ENCODE results near the gene TMCC3.
"Not testable (repeated sequence)": the region's sequence is repeated elsewhere in the genome, so short reads cannot be mapped to it uniquely, and the experiment has no call there.

Gene TMCC3

GRCh38 chr12:94596596-94596995 lies 53.8 kb downstream of the TMCC3 start:
- DNase-seq, result no peak

DNA sequence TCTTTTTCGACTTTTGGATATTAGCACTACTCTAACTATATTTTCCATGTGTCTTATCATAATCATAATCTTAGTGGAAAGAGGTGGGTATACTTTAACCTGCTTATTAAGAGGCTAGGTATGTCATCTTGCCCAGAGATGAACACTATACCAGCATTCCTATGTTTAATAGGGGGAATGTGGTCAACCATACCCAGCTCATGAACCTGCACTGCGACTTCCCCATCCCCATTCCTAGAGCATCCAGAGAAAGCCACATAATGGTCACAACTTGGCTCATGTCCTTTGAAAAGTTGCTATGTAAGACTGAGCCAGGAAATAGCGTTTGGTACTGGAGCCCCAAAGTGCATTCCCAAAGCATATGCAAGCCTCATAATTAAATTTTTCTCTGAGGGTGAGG lies 55.2 kb downstream of the TMCC3 start:
- DNase-seq, result no peak

DNA sequence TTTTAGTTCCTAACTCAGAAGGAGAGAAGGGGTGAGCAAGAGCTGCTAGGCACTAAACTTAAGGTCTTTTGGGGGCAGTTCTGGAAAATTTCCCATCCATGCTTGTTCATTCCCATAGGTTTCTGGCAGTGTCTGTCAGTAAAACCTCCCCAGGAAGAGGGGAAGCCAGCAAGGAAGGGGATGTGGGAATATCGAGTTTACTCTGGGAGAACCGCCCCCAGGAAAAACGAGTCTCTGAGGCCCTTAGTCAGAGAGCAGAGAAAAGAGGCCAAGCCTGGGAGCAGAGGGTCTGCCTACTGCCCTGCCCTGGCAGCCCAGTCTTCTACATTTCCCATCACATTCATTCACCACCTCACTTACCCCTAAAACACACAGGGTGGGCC lies 55.9 kb downstream of the TMCC3 start:
- DNase-seq, result no peak

DNA sequence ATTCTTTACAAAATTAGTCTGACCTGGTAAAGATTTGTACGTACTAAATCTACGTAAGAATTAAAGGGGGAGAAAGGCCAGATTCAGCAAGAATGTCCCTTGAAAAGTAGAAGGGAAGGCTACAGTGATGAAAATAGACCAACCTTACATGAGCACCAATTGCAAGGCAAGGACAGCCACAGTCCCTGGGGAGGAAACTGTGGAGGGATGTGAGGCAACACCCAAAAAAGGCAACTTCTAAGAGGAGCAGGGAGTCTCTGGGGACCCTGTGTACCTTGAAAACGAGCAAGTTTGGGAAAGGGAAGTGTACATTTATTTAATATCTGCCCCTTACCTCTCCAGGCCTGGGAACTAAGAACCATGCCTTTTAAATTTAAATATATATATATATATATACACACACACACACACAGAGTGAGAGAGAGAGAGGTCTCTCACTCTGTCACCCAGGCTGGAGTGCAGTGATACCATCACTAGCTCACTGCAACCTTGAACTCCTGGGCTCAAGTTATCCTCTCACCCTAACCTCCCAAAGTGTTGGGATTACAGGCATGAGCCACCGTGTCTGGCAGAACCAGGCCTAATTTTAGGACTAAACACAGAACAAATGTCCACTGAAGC lies 56.4 kb downstream of the TMCC3 start:
- DNase-seq, result no peak

DNA sequence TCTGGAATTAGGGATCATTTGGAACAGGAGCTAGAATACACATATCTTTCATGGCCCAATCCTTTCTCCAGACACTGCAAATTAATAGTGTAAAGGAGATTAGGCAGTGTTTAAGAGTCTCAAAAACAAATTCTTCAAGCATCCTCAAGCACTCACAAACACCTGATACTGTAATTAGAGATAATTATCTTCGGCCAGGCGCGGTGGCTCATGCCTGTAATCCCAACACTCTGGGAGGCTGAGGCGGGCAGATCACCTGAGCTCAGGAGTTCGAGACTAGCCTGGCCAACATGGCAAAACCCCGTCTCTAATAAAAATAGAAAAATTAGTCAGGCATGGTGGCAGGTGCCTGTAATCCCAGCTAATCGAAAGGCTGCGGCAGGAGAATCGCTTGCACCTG lies 57.6 kb downstream of the TMCC3 start:
- not testable (repeated sequence) for DNase-seq

DNA sequence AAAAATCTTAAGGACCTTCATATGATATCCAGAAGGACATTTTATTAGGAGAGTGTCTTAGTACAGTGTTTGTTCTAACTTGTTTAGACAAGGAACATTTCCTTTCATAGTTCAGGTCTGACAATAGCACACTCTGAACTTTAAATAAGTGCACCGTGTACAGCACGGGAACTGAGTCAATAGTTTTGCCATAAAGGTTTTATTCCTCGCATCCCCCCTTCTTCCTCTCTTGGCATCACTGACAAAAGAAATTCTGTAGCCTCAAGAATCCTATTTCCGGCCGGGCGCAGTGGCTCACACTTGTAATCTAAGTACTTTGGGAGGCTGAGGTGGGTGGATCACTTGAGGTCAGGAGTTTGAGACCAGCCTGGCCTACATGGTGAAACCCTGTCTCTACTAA lies 58.3 kb downstream of the TMCC3 start:
- no peak for DNase-seq

- DNase-seq, result no peak
Measured at GRCh38 chr12:94590428-94590827, 59.9 kb downstream of the TMCC3 start.

DNA sequence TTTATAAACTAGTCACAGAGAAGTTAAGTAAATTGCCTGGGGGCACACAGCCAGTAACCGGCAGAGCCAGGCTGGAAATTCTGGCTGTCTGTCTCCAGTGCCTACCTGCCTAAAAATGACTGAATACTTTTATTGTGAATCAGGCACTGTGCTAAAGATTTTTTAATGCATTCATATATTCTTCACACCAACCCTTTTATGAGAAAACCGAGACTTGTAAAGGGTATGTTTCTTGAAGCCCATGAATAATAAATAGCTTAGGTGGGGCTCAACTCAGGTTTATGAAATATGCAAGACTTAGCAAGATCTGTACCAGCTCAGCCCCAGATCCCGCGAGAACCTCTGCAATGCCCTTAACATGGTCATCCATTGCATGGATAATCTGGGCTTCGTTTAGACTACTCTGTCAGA lies 60.8 kb downstream of the TMCC3 start:
- no peak for DNase-seq

- no peak for DNase-seq
Measured at GRCh38 chr12:94588346-94588745, 62.0 kb downstream of the TMCC3 start.

GRCh38 chr12:94587266-94588241 lies 62.8 kb downstream of the TMCC3 start:
- no peak for DNase-seq

GRCh38 chr12:94586589-94587259 lies 63.6 kb downstream of the TMCC3 start:
- no peak for DNase-seq

GRCh38 chr12:94585626-94586025 lies 64.7 kb downstream of the TMCC3 start:
- DNase-seq, result no peak

DNA sequence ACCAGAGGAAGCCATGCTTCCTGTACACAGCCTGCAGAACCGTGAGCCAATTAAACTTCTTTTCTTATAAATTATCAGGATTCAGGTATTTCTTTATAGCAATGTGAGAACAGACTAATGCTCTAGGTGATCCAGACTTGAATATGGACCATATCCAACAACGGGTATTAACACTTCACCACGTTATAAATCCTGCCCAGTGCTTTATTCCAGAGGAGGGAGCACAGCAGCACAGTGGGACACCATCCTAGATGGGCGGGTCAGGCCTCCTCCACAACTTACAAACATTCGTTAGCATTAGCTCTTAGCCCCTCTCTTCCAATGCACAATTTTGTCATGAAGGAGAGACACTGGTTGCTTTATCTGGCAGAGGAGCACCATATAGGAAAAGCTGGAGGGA lies 66.0 kb downstream of the TMCC3 start:
- no peak for DNase-seq

DNA sequence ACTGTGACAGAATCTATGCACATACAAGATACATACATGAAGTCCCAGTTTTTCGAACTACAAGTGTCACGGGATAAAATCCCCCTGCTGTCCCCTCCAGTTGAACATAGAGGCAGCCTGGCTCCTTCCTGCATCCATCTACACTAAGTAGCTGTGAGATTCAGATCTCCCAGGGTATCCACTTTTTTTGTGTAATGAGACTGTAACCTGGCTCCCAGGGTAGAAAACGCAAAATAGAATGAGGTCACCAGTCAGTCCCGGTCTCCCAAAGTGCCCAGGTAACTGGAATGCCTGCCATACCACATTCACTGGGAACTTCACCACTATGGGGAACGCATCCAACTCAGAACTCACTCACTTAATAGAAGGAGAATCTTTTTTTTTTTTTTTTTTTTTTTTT lies 67.8 kb downstream of the TMCC3 start:
- no peak for DNase-seq

GRCh38 chr12:94575645-94576403 lies 74.5 kb downstream of the TMCC3 start:
- DNase-seq, result no peak

- DNase-seq, result no peak
Measured at GRCh38 chr12:94575024-94575423, 75.3 kb downstream of the TMCC3 start.

- no peak for DNase-seq
Measured at GRCh38 chr12:94571556-94571955, 78.8 kb downstream of the TMCC3 start.

- DNase-seq, result no peak
Measured at GRCh38 chr12:94570161-94570560, 80.2 kb downstream of the TMCC3 start.

DNA sequence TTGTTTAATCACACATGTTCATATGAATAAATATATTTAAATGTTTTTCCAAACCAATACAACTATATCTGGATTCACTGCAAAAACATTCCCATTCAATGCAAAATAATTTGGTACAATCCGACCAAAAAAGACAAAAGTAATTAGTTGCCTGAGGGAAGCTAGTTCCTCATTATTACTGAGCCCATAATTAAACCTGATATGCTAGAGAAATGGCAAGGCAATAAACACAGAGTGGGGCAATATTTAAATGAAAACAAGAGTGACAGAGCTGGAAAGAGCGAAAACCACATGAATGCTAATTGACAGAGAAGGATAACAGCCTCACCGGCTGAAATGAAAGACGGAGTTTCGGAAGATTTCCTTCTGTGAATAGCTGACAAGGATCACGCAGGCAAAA lies 82.6 kb downstream of the TMCC3 start:
- DNase-seq, result no peak

- no peak for DNase-seq
Measured at GRCh38 chr12:94566345-94566744, 84.0 kb downstream of the TMCC3 start.

GRCh38 chr12:94565683-94566082 lies 84.7 kb downstream of the TMCC3 start:
- no peak for DNase-seq

DNA sequence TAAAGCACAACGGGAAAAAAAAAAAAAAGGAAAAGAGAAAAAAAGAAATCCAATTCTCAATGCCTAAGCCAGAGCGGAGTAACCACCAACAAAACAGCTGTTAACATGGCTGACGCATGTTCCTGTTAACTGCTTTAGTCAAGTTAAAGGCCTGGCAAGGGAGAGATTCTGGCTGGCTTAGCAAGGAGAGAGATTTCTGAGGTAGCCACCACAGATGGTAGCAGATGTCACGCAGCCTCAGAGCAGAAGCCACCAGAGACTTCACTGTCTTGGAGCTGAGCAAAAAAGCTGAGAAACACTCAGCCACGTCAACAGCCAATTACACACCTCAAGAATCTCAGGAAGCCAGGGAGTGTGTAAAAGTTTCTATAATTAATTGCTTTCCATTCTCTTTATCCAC lies 87.1 kb downstream of the TMCC3 start:
- no peak for DNase-seq

- DNase-seq, result no peak
Measured at GRCh38 chr12:94561943-94562411, 88.4 kb downstream of the TMCC3 start.

Measured in activated CD4-positive, alpha-beta T cell treated with anti-CD3 and anti-CD28 coated beads for 1 hour (primary cell).